Activated naive CD8-positive, alpha-beta T cell treated with anti-CD3 and anti-CD28 coated beads, Interleukin-2, amount 10 ng/mL, durations not matched to agents 7 days and 5 days (primary cell): Measurements from ENCODE around the gene CREB3L2. TPM values are rescaled to one million over a fixed set of nuclear protein-coding genes. Genes with fewer than 3 reads are reported as not detected.

Experiments used
- ATAC-seq: fragments of 150-1000 bp; cut with Tn5 transposase; one replicate; pipeline ENCODE4 v1.10.0; 2021; ENCODE audit warnings: low read depth, moderate library complexity
- POLR2A ChIA-PET: fragments of 350-600 bp; sonication (Branson Sonifier 250); formaldehyde crosslinking; loops from one replicate; lab custom pipeline; 2021; ENCODE audit warnings: antibody characterized with exemption; lab: Charles Lee
- DNase-seq: peaks from one replicate; pipeline ENCODE4 v3.0.0; 2021
- H3K27ac Mint-ChIP-seq: one replicate; pipeline ENCODE4 v1.8.0; 2022; ENCODE audit warnings: mild to moderate bottlenecking, mixed read lengths
- H3K27me3 Mint-ChIP-seq: one replicate; pipeline ENCODE4 v1.8.0; 2022; ENCODE audit warnings: mild to moderate bottlenecking, moderate library complexity, mixed read lengths
- H3K36me3 Mint-ChIP-seq: one replicate; pipeline ENCODE4 v1.8.0; 2021; ENCODE audit warnings: mild to moderate bottlenecking, mixed read lengths
- H3K4me1 Mint-ChIP-seq: one replicate; pipeline ENCODE4 v1.8.0; 2021; ENCODE audit warnings: mixed read lengths
- H3K4me3 Mint-ChIP-seq: one replicate; pipeline ENCODE4 v1.8.0; 2022; ENCODE audit warnings: mild to moderate bottlenecking, moderate library complexity, mixed read lengths
- H3K9me3 Mint-ChIP-seq: one replicate; pipeline ENCODE4 v1.8.0; 2021; ENCODE audit warnings: mixed read lengths
- total RNA-seq, 2 experiments: library from RNA; stranded (reverse); gene quantifications; one replicate each; pipeline ENCODE4 v1.2.3, GENCODE V29; 2021

The CREB3L2 gene
- total RNA-seq, 2 experiments from 2014 or later, result 20.6 to 25.4 TPM

DNA sequence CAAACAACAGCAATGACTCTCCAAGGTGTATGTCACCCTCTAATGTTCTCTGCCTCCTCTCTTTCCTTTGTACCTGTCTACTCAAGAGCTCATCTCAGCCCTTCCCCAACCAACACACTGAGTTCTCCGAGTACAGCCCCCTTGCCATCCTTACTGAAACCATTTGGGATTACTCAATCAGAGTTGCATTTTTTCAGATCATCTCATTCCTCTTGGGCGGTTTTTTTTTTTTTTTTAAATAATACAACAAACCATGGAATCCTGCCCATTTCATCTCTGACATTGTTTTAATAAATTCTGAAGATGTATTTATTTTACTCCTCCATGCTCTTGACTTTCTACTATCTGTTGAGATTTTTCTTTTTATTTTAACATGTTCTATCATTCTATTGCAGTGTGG is 4.2 kb upstream of the CREB3L2 start:
- Mint-ChIP-seq H3K36me3 (no peaks in the 10 kb centered on the region), H3K9me3 (no peaks in the 10 kb centered on the region), H3K4me1 (peaks cover 13% of the 10 kb centered on the region), H3K27me3 (no peaks in the 10 kb centered on the region), H3K4me3 (no peak overlapping the region), H3K27ac (no peak overlapping the region)
- ATAC-seq (no peak), DNase-seq (no peak)
- POLR2A ChIA-PET, result no interaction called here

DNA sequence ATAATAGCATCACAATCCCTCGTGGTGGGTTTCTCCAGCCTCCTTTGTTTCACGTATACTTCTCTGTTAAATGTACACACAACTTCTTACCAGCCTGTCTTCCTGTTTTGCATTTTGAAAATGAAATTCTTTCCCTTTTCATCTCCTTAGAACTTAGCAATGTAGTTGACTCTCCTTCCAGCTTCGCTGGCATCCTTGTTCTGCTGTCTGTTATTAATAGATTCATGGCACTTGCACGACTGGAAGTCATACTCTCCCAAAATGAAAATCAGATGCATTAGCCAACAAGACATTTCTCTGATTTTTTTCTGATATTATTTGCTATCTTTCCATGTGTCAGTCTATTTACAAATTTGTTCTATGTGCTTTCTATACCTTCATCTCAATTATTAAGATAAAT is 3.0 kb upstream of the CREB3L2 start:
- ATAC-seq (no peak), DNase-seq (no peak)
- Mint-ChIP-seq H3K27me3 (no peaks in the 10 kb centered on the region), H3K36me3 (no peaks in the 10 kb centered on the region), H3K4me3 (no peak overlapping the region), H3K9me3 (no peaks in the 10 kb centered on the region), H3K4me1 (peaks cover 21% of the 10 kb centered on the region), H3K27ac (no peak overlapping the region)
- POLR2A ChIA-PET, result no interaction called here

DNA sequence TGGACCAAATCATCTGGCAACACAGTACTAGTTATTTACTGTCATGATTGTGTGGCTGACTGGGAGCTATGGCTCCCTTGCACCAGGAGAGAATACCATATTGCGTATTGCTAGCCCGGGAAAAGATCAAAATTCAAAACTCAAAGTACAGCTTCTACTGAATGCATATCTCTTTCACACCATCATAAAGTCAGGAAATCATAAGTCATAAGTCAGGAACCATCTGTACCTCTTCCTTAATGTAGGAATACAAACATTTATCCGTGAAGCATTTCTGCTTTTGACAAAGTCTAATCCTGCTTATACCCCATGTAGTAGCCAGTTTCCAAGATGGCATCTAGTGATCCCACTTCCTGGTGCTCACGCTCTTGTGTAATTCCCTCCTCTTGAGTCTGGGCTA is 2.2 kb upstream of the CREB3L2 start:
- Mint-ChIP-seq H3K36me3 (peaks cover 3% of the 10 kb centered on the region), H3K4me3 (no peak overlapping the region), H3K4me1 (peaks cover 28% of the 10 kb centered on the region), H3K27ac (no peak overlapping the region), H3K27me3 (no peaks in the 10 kb centered on the region), H3K9me3 (no peaks in the 10 kb centered on the region)
- ATAC-seq, result no peak
- POLR2A ChIA-PET, result no interaction called here
- no peak for DNase-seq

DNA sequence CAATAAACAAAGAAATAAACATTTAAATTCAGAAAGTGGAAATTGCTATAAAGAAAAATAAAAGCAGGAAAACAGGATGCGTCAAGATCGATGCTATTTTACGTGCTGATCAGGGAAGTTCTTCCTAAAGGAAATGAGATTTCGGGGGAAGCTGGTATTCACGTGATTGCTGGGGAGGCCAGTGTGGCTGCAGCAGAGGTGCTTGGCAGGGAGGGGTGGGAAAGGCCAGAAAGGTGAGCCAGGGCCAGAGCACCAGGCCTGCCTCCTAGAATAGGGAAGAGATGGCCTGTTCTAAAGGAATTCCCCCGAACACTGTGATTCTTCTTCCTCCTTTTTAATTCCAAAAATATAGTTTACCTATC is 923 bp upstream of the CREB3L2 start:
- Mint-ChIP-seq H3K27me3 (no peaks in the 10 kb centered on the region), H3K36me3 (peaks cover 4% of the 10 kb centered on the region), H3K27ac (peak overlapping the region; percentile 53), H3K4me1 (peaks cover 26% of the 10 kb centered on the region), H3K4me3 (peak overlapping the region; percentile 92), H3K9me3 (no peaks in the 10 kb centered on the region)
- no peak for ATAC-seq
- POLR2A ChIA-PET, result no interaction called here
- no peak for DNase-seq

DNA sequence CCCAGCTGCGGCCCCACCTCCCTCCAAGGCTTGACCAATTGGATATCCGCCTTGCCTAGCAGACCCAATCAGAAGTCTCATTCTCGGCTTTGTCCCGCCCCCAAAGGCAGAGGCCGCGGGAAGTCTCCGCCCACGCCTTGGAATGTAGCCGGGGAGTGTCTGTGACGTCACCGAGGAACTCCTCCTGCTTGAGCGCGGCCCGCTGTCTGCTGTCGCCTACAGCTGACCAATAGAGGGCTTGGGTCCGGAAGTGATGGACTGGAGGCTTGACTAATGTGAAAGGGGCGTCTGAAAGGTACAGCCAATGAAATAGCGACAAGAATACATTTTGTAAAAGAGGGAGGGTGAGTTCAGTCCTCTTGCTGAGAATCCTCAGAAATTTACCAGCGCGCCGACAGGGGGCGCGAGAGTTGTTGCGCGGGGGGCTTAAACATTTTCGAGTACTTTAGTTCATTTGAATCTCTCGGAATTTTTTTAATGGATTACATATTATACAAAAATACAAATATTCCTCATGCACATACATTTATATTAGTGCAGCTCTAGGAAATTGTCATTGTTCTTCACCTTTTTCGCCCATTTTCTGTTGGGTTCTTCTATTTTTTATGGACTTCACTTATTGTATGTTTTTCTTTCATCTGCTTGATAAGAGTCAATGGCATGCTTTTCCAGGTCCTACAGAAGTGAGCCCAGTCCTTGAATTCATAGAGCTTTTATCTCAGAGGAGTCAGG is 376 bp upstream of the CREB3L2 start:
- no peaks in the 10 kb centered on the region for H3K9me3 Mint-ChIP-seq
- ATAC-seq (peak; percentile 96), DNase-seq (peak; percentile 95)
- no peaks in the 10 kb centered on the region for H3K27me3 Mint-ChIP-seq
- peak overlapping the region; percentile 92 for H3K4me3 Mint-ChIP-seq
- peak overlapping the region; percentile 81 for H3K27ac Mint-ChIP-seq
- POLR2A ChIA-PET, result interaction anchor here (0.8 to 1.8 kb wide), 4 partner anchors 10 to 98 kb away, joined by 4 to 11 read pairs (median 5); no protein-coding TSS in a partner anchor
- H3K4me1 Mint-ChIP-seq, result peaks cover 26% of the 10 kb centered on the region
- H3K36me3 Mint-ChIP-seq, result peaks cover 4% of the 10 kb centered on the region

DNA sequence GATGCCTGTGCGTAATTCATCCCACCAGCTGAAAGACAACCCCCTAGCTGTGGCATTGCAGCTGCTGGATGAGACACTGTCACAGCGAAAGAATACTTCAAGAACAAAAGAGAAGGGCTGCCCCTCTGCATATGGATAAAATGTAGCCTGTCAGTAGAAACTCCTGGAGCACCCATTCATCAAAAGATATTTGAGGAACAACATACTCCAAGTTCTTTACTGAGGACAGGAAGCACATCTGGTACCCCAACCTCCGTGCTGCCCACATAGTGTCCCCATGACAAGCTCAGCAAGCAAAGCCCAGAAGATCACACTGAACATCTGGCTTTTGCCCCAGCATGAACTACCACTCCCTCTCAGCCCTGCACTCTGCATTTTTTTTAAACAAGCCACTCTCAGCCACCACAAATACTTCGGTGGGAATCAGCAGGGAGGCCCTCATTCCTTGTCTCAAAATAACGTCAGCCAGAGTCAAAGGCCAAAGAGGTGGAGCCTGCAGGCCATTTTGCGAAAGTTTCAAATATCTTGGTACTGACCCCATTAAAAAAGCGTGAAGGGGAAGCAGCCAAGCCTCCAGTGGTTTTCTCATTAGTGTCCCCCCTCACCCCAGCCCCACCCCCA is 1.7 kb downstream of the CREB3L2 start:
- DNase-seq (no peak), ATAC-seq (no peak)
- no peaks in the 10 kb centered on the region for H3K27me3 Mint-ChIP-seq
- H3K4me1 Mint-ChIP-seq, result peaks cover 39% of the 10 kb centered on the region
- H3K36me3 Mint-ChIP-seq, result peaks cover 11% of the 10 kb centered on the region
- H3K9me3 Mint-ChIP-seq, result no peaks in the 10 kb centered on the region
- no peak overlapping the region for H3K27ac Mint-ChIP-seq
- POLR2A ChIA-PET, result interaction anchor here (0.8 to 1.0 kb wide), 2 partner anchors 65 to 96 kb away, joined by 3 to 4 read pairs; no protein-coding TSS in a partner anchor
- H3K4me3 Mint-ChIP-seq, result peak overlapping the region; percentile 92

DNA sequence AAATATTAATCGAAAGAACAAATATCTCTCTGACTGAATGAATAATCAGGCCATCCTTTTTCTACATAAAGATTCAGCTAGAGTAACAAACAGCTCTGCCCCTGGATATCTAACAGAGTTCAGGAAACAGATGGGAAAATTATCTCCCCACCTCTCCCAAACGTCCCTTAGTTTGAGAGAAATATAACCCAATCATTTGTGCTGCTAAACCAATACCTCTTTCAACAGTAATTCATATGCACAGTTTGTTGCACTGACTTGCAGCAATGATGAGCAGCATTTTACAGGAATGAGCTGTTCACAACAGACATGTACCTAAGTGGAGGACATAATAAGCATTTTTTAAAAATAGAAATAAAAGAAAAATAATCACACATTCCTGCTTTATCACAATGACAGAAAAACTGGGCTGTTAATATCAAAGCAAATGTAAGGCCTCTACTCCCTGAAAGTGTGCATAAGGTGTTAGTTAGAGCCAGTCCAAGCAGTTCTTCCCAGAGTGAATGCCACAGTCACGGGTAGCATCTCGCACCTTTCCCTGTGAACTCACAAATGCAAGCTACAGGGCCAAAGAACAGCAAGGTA is 2.3 kb downstream of the CREB3L2 start:
- H3K36me3 Mint-ChIP-seq, result peaks cover 11% of the 10 kb centered on the region
- ATAC-seq, result no peak
- no peak overlapping the region for H3K27ac Mint-ChIP-seq
- peak overlapping the region; percentile 92 for H3K4me3 Mint-ChIP-seq
- POLR2A ChIA-PET, result interaction anchor here (0.8 to 1.0 kb wide), 3 partner anchors 64 to 96 kb away, joined by 3 to 6 read pairs (median 4); no protein-coding TSS in a partner anchor
- no peaks in the 10 kb centered on the region for H3K9me3 Mint-ChIP-seq
- peaks cover 35% of the 10 kb centered on the region for H3K4me1 Mint-ChIP-seq
- no peak for DNase-seq
- H3K27me3 Mint-ChIP-seq, result no peaks in the 10 kb centered on the region

DNA sequence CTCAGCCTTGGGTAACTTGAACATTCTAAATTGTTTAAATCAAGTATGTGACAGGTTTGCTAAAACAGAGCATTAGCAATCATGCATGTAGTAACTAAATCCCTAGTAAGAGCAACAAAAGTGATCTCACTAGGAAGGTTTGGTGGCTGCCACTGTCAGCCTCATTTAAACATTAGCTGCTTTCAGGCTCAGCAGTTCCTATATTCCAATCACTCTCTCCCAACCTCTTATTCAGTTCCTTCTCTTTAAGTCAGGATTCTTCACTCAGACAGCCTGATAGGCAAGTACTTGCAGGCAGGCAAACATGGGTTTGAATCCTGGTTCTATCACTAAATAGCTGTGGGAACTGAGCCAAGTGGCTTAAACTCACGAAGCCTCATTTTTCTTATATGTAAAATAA is 3.6 kb downstream of the CREB3L2 start:
- H3K9me3 Mint-ChIP-seq, result no peaks in the 10 kb centered on the region
- no peak overlapping the region for H3K4me3 Mint-ChIP-seq
- ATAC-seq (no peak), DNase-seq (no peak)
- H3K27ac Mint-ChIP-seq, result no peak overlapping the region
- peaks cover 36% of the 10 kb centered on the region for H3K4me1 Mint-ChIP-seq
- peaks cover 11% of the 10 kb centered on the region for H3K36me3 Mint-ChIP-seq
- POLR2A ChIA-PET, result no interaction called here
- H3K27me3 Mint-ChIP-seq, result no peaks in the 10 kb centered on the region

DNA sequence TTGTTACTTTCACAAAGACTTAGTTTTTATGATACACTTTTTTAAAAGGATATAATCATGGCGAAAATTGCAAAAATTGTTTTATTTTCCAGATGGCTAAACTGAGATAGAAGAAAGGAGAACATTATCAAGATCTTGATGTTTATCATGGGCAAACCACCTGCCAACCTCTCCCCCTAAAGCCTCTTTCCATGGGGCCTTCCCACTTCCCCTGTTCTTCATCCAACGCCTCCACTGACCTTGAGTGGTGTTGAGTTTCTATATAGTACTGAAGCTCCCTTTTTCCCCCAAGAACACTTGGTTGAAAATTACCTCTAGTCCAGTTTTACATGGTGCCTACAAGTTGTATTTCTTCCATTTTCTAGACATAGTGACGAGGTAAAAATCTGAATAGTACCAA is 5.0 kb downstream of the CREB3L2 start:
- ATAC-seq, result no peak
- Mint-ChIP-seq H3K27me3 (no peaks in the 10 kb centered on the region), H3K36me3 (peaks cover 12% of the 10 kb centered on the region), H3K27ac (no peak overlapping the region), H3K4me3 (no peak overlapping the region), H3K9me3 (no peaks in the 10 kb centered on the region), H3K4me1 (peaks cover 41% of the 10 kb centered on the region)
- DNase-seq, result no peak
- POLR2A ChIA-PET, result no interaction called here

DNA sequence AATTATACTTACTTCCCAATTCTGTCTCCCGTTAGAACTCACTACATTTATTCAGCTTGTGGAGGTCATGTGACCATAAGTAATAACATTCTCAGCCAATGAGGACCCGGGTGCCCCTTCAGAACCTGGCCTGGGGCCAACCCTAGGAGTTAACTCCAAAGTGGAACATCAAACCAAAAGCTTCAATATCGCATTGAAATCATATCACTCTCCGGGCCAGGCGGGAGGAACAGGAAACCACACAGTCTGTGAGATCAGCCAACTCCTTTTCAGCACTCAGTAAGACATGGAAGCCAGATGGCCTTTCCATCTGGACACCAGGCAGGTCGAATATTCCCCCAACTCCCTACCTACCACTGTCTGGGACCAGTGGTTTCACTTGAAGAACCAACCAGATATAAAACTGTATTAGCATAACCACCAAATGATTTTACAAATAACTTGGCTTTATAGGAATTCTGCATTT is 5.5 kb downstream of the CREB3L2 start:
- H3K9me3 Mint-ChIP-seq, result no peaks in the 10 kb centered on the region
- H3K4me3 Mint-ChIP-seq, result no peak overlapping the region
- no peaks in the 10 kb centered on the region for H3K27me3 Mint-ChIP-seq
- H3K36me3 Mint-ChIP-seq, result peaks cover 12% of the 10 kb centered on the region
- ATAC-seq (no peak), DNase-seq (no peak)
- POLR2A ChIA-PET, result no interaction called here
- H3K4me1 Mint-ChIP-seq, result peaks cover 41% of the 10 kb centered on the region
- H3K27ac Mint-ChIP-seq, result no peak overlapping the region

DNA sequence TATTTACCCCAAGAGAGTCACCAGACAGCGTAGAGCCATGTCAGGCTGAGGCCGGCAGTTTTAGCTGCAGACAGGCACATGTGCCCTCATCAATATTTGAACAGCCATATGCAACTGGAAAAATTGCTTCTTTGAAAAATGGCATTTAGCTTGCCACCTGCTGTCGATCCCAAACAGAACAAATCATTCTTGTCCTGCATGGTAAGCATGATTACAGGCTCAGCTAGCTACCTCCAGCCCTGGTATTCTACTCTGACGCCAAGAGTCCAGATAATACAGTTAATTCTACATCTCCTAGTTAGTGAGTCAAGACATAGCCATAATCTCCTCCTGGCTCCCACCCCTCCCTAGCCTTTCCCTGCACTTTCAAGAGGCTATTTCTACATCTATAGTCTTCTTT is 7.7 kb downstream of the CREB3L2 start:
- H3K27me3 Mint-ChIP-seq, result no peaks in the 10 kb centered on the region

DNA sequence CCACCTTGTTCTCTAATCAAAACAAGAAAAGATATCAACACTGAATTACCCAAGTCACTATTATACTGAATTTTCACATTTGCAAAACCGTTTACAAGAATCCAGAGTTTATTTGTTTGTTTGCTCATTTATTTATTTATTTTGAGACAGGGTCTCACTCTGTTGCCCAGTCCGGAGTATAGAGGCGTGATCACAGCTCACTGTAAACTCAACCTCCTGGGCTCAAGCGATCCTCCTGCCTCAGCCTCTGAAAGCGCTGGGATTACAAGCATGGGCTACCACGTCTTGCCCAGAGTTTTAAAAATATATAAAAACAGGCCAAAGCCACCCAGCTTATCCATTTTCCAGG is 8.5 kb downstream of the CREB3L2 start:
- no peak overlapping the region for H3K27ac Mint-ChIP-seq
- ATAC-seq (no peak), DNase-seq (no peak)
- H3K4me3 Mint-ChIP-seq, result no peak overlapping the region
- peaks cover 25% of the 10 kb centered on the region for H3K4me1 Mint-ChIP-seq
- peaks cover 9% of the 10 kb centered on the region for H3K36me3 Mint-ChIP-seq
- POLR2A ChIA-PET, result no interaction called here
- H3K27me3 Mint-ChIP-seq, result no peaks in the 10 kb centered on the region
- no peaks in the 10 kb centered on the region for H3K9me3 Mint-ChIP-seq

More for the DNA sequence above, 7.7 kb downstream of the CREB3L2 start:
- POLR2A ChIA-PET, result no interaction called here
- DNase-seq (no peak), ATAC-seq (no peak)
- Mint-ChIP-seq H3K27ac (no peak overlapping the region), H3K4me3 (no peak overlapping the region), H3K9me3 (no peaks in the 10 kb centered on the region), H3K4me1 (peaks cover 27% of the 10 kb centered on the region), H3K36me3 (peaks cover 9% of the 10 kb centered on the region)

DNA sequence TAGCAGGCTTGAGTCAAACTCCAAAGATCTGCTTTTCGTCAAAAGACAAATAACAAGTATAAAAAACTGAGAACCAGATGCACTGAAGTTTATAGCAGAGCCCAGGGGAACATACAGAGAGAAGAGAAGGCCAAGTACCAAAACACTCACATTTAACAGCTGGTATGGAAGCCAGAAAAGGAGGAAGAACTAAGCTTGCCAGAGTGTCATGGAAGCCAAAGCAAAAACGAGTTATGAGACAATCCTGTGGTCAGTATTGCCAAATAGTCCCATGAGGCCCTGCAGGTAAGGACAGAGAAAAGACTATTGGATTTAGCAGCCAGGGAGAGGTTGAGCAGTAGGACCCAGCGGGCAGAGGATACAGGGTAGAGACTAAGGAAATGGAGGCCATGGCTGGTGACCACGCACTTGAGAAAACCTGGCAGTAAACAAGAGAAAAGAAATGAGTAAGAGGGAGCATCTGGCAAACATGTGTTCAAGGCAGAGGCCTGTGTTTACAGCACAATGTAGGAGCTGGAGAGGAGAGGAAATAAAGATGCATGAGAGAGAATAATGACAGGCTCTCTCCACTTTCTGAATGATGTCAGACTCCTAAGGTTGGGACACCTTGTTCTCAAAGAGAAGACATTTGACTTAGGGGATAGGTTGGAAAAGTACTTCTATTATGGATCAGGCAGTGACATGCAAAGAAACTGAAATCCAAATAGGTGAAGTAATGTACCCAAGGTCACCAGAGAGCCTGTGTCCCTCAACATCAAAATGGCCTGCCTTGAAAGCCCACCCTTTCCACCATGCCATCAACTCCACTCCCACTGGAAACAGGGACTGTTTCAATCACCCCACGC is 9.1 kb downstream of the CREB3L2 start:
- POLR2A ChIA-PET, result interaction anchor here (1.2 kb wide), 1 partner anchor 9 kb away, joined by 6 read pairs; the partner anchor contains the start of gene CREB3L2
- Mint-ChIP-seq H3K36me3 (peaks cover 8% of the 10 kb centered on the region), H3K27ac (peak overlapping the region; percentile 2), H3K4me1 (peaks cover 28% of the 10 kb centered on the region), H3K9me3 (no peaks in the 10 kb centered on the region), H3K4me3 (no peak overlapping the region), H3K27me3 (no peaks in the 10 kb centered on the region)
- no peak for DNase-seq
- ATAC-seq, result peak; percentile 71
